ENCODE data around the gene FAXDC2. TPM values are rescaled to one million over a fixed set of nuclear protein-coding genes. Genes with fewer than 3 reads are reported as not detected.

Gene FAXDC2
- total and polyA plus RNA-seq, 2 of the 8 experiments (the other 6 are each of a cell fraction or from before 2014, with no cell fraction given), result 3.7 to 5.9 TPM

DNA sequence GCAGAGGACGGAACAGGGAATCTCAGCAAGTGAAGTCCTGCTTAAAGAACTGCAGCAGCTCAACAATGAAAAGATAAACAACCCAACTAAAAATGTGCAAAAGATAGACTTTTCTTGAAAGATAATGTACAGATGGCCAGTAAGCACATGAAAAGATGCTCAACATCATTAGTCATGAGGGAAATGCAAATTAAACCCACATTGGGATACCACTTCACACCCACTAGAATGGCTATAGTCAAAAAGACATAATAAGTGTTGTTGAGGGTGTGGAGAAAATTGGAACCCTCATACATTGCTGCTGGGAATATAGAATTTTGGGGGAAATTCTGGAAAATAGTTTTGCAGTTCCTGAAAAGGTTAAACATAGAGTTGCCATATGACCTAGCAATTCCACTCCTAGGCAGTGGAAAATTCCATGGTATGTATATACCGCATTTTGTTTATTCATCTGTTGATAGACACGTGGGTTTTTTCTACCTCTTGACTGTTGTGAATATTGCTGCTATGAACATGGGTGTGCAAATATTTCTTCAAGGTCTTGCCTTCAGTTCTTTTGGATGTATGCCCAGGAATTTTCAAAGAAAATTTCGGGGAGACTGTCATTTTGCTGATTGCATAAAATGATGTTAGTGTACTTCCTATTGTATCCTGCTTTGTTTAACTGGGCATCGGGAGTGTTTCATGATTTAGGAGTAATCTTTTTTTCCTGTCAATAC, 15.2 kb upstream of the FAXDC2 start (continued):
- TF ChIP-seq SIN3A (conservative IDR thresholded peaks at IDR 0.05 in 1 of 2, IDR thresholded peaks at IDR 0.05 in 1 of 2; ENCODE audit: low read depth in 1 of 2, low read length in 2 of 2), result no peak
